GM18517 (cell line): ENCODE results near the gene MAPK10.
"Not testable (repeated sequence)": the region's sequence is repeated elsewhere in the genome, so short reads cannot be mapped to it uniquely, and the experiment has no call there.

Source experiments
- ATAC-seq: cut with Tn5 transposase; IDR thresholded peaks from one replicate; pipeline ENCODE4 v1.9.1; 2021; ENCODE audit warnings: mild to moderate bottlenecking, moderate library complexity; ENCODE audit not compliant: unreplicated experiment

The MAPK10 gene

GRCh38 chr4:86001591-86001990 is 358.3 kb downstream of the MAPK10 start:
- ATAC-seq, result no peak

- ATAC-seq, result no peak
These were observed 364.5 kb downstream of the MAPK10 start for GRCh38 chr4:85995361-85995760.

DNA sequence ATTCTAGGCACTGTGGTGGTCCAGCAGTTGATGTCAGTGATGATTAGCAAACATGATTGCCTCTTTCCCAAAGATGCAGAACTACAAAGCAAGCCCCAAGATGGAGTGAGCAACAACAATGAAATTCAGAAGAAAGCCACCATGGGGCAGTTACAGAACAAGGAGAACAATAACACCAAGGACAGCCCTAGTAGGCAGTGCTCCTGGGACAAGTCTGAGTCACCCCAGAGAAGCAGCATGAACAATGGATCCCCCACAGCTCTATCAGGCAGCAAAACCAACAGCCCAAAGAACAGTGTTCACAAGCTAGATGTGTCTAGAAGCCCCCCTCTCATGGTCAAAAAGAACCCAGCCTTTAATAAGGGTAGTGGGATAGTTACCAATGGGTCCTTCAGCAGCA is 365.3 kb downstream of the MAPK10 start:
- ATAC-seq, result no peak

GRCh38 chr4:85993641-85994040 is 366.2 kb downstream of the MAPK10 start:
- ATAC-seq, result no peak

- no peak for ATAC-seq
These were observed 373.6 kb downstream of the MAPK10 start for GRCh38 chr4:85986266-85986665.

GRCh38 chr4:85979276-85979675 is 380.6 kb downstream of the MAPK10 start:
- ATAC-seq, result peak; percentile 88

DNA sequence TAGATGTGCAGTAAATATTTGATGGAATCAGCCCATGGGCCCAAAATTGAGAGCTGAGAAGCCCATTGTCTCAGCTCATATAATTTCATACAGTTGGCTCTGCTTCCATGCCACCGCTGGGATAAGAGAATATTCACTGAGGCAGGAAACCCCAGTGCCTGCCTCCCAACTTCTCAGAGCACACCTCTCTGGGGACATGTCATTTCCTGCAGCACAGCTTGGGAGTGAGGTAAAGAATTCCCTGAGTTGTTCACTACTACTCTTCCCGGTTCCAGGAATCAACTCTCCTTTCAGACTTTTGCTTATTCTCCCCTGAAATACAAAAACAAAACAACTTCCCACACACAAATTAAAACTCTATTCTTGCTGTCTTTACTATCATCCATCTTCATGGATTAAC is 389.3 kb downstream of the MAPK10 start:
- no peak for ATAC-seq

- ATAC-seq, result peak; percentile 69
These were observed 390.7 kb downstream of the MAPK10 start for GRCh38 chr4:85968945-85969819.

GRCh38 chr4:85967872-85968271 is 392.0 kb downstream of the MAPK10 start:
- ATAC-seq, result no peak

GRCh38 chr4:85966373-85966772 is 393.5 kb downstream of the MAPK10 start:
- ATAC-seq, result no peak

DNA sequence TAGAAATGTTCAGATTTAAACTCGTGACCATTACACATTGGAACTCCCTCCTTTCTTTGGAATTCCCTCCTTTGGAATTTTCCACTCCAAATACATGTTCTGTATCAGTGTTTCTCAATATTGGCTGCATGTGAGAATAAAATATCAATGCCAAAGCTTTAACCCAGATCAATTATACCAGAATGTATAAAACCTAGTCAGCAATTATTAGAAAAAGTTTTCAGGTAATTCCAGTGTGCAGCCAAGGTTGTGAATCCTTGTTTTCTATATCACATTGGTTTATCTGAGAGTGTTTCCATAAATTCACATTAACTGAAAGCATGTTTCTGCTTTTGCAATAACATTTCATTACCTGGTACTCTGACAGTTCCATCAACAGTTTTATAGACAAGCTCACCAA is 394.3 kb downstream of the MAPK10 start:
- no peak for ATAC-seq

DNA sequence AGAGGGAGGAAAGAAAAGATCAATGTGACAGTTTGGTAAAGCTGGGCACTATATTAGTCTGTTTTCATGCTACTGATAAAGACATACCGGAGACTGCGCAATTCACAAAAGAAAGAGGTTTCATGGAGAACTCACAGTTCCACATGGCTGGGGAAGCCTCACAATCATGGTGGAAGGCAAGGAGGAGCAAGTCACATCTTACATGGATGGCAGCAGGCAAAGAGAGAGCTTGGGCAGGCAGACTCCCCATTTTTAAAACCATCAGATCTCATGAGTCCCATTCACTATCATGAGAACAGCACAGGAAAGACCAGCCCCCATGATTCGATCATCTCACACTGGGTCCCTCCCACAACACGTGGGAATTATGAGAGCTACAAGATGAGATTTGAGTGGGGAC is 394.8 kb downstream of the MAPK10 start:
- ATAC-seq, result not testable (repeated sequence)

- no peak for ATAC-seq
These were observed 395.6 kb downstream of the MAPK10 start for GRCh38 chr4:85964298-85964697.

DNA sequence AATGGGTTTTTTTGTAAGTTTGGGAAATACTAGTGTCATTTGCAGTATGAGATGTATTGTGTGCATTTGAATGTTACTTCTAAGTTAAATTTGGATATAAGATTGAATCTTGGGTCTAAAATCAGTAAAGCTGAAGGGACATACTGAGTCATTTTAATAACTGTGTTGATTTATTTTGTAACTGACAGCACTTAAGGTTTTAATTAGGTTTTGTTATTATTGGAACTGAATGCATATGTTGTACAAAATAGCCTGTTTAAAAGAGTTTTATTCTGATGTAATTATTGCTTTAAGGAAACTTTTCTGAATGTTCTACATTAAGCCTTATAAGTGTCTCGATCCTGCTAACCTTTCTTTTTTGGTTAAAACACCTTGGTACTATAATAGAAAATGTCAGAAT is 396.6 kb downstream of the MAPK10 start:
- no peak for ATAC-seq

GRCh38 chr4:85961887-85962286 is 398.0 kb downstream of the MAPK10 start:
- no peak for ATAC-seq

DNA sequence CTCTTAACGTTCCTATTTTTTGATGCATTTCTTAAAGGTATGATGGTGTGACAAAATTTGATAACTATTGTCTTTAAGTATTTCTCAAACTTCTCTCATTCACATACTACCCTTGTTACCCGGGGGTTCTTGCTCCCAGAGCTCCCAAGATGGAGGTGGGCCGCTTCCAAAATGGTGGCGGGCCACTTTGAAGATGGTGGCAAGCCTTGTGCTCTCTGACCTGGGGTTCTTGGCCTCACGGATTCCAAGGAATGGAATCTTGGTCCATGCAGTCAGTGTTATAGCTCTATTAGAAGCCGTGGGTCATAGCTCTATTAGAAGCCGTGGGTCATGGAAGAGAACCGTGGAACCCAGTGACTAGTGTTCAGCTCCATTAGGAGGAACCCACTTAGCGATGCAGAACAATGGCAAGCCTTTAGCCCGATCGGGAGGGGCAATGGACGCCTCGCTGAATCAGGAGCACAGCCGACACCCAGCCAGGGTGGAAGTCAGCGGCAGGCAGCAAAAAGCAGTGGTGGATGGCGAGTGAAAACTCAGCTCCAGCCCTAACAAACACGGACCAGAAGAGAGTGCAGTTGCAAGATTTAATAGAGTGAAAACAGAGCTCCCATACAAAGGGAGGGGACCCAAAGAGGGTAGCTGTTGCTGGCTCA is 403.4 kb downstream of the MAPK10 start:
- ATAC-seq, result no peak

GRCh38 chr4:85955620-85956292 is 404.1 kb downstream of the MAPK10 start:
- ATAC-seq, result no peak

- no peak for ATAC-seq
These were observed 406.2 kb downstream of the MAPK10 start for GRCh38 chr4:85953651-85954018.

GRCh38 chr4:85952972-85953650 is 406.7 kb downstream of the MAPK10 start:
- ATAC-seq, result no peak

DNA sequence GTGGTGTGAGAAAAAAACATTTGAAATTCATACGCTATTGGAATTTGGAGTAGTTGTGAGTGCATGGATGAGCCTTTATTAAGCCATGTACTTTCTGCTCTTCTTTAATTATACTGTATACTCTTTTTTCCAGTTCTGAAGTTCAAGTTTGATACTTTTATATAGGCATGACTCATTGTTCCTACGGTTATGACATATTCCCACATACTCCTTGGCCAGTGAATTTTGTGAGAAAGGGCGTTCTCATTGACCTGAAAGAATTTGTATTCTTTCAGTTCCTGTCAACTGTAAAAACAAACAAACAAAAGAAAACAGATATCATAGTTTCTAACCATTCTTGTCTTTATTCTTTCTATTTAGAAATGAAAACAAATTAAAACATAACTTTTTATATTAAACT is 407.3 kb downstream of the MAPK10 start:
- ATAC-seq, result no peak

GRCh38 chr4:85951099-85951498 is 408.8 kb downstream of the MAPK10 start:
- ATAC-seq, result no peak
